HepG2 (cell line): ENCODE results near the gene BPIFB6. TPM values are rescaled to one million over a fixed set of nuclear protein-coding genes. Genes with fewer than 3 reads are reported as not detected.

Experiments used
- AKNA ChIP-seq: sonication (generic); formaldehyde crosslinking; IDR thresholded peaks from 2 replicates; pipeline ENCODE4 v1.4.0; 2020; ENCODE audit warnings: missing genetic modification reagents, borderline replicate concordance
- CEBPG ChIP-seq: IDR thresholded peaks from 2 replicates; pipeline ENCODE4 v1.6.1; 2016
- CREB3 ChIP-seq: sonication (generic); formaldehyde crosslinking; IDR thresholded peaks from 2 replicates; pipeline ENCODE4 v1.5.0; 2020; ENCODE audit warnings: missing genetic modification reagents
- HNF4A ChIP-seq: sonication (generic); formaldehyde crosslinking; IDR thresholded peaks from 2 replicates; pipeline ENCODE4 v1.4.0; 2020; ENCODE audit warnings: missing genetic modification reagents
- HOXA3 ChIP-seq: sonication (generic); formaldehyde crosslinking; IDR thresholded peaks from 2 replicates; pipeline ENCODE4 v1.5.0; 2020; ENCODE audit warnings: missing genetic modification reagents
- JUNB ChIP-seq: sonication (generic); formaldehyde crosslinking; IDR thresholded peaks from 2 replicates; pipeline ENCODE4 v1.8.0; 2022; ENCODE audit warnings: missing genetic modification reagents, mild to moderate bottlenecking, borderline replicate concordance
- LCORL ChIP-seq, 2 experiments: fragments of 450-650 bp in 1 of 2; sonication (generic) in 1 of 2; formaldehyde crosslinking in 1 of 2; IDR thresholded peaks; 2 replicates each; pipeline versions ENCODE4 v1.5.0 to v1.6.1; 2017 to 2020; ENCODE audit warnings: antibody characterized with exemption in 1 of 2, missing genetic modification reagents in 1 of 2
- MXD1 ChIP-seq: sonication (generic); formaldehyde crosslinking; IDR thresholded peaks from 2 replicates; pipeline ENCODE4 v1.4.0; 2020; ENCODE audit warnings: mild to moderate bottlenecking, missing genetic modification reagents
- PBX3 ChIP-seq: sonication (generic); formaldehyde crosslinking; IDR thresholded peaks from 2 replicates; pipeline ENCODE4 v1.8.1; 2023; ENCODE audit warnings: missing genetic modification reagents, inconsistent platforms, borderline replicate concordance
- POLR2AphosphoS5 ChIP-seq: IDR thresholded peaks from 2 replicates; pipeline ENCODE4 v1.6.1; 2012; ENCODE audit warnings: low read depth, low read length
- SNRNP70 ChIP-seq: fragments of 200-400 bp; formaldehyde crosslinking; IDR thresholded peaks from 2 replicates; pipeline ENCODE4 v1.6.1; 2017; ENCODE audit warnings: mild to moderate bottlenecking, low read depth, low read length, moderate library complexity
- TEAD3 ChIP-seq: optimal IDR thresholded peaks from 2 replicates; pipeline ENCODE3; 2016; ENCODE audit warnings: borderline replicate concordance
- ZNF10 ChIP-seq: sonication (generic); formaldehyde crosslinking; IDR thresholded peaks from 2 replicates; pipeline ENCODE4 v1.4.0; 2020; ENCODE audit warnings: mild to moderate bottlenecking, low read depth, missing genetic modification reagents, borderline replicate concordance
- ZNF432 ChIP-seq: sonication (generic); formaldehyde crosslinking; IDR thresholded peaks from 2 replicates; pipeline ENCODE4 v1.5.0; 2020; ENCODE audit warnings: missing genetic modification reagents, mild to moderate bottlenecking, borderline replicate concordance
- ZNF446 ChIP-seq: sonication (generic); formaldehyde crosslinking; IDR thresholded peaks from 2 replicates; pipeline ENCODE4 v1.5.0; 2020; ENCODE audit warnings: mild to moderate bottlenecking, missing genetic modification reagents
- ZNF704 ChIP-seq: sonication (generic); formaldehyde crosslinking; IDR thresholded peaks from 2 replicates; pipeline ENCODE4 v1.8.1; 2023; ENCODE audit warnings: mild to moderate bottlenecking, inconsistent platforms, moderate library complexity, missing genetic modification reagents, borderline replicate concordance
- ZNF770 ChIP-seq: sonication (generic); formaldehyde crosslinking; IDR thresholded peaks from 2 replicates; pipeline ENCODE4 v1.5.0; 2020; ENCODE audit warnings: mild to moderate bottlenecking, missing genetic modification reagents
- polyA plus RNA-seq, 8 experiments: library from polyadenylated mRNA; depleted of rRNA in 3 of 8; stranded (reverse) in 7 of 8; unstranded in 1 of 8; fragments of >200 nt; fragmentation: Illumina TruSeq in 4 of 8; extraction: Trizol in 4 of 8; gene quantifications; 2 replicates each; pipeline versions ENCODE4 v1.2.1 to v1.2.3, GENCODE V29; 2011 to 2016; ENCODE audit warnings: low read depth in 4 of 8, missing spikeins in 1 of 8, mixed read lengths in 1 of 8; ENCODE audit not compliant: insufficient read depth in 1 of 8
- total RNA-seq, 5 experiments: library from RNA; depleted of rRNA; stranded (reverse); fragments of >200 nt; fragmentation: Illumina TruSeq; extraction: Trizol; gene quantifications; 2 replicates each; pipeline ENCODE4 v1.2.3, GENCODE V29; 2016; ENCODE audit warnings: low read depth in 1 of 5

The BPIFB6 gene
- total and polyA plus RNA-seq, 2 of the 13 experiments (the other 11 are each of a cell fraction or from before 2014, with no cell fraction given): 0.13 to 1.7 TPM

GRCh38 chr20:33027769-33028751, 3.4 kb upstream of the BPIFB6 start (continued):
- TF ChIP-seq CEBPG (CRISPR knock-in tag): no peak
- no peak for TF ChIP-seq CREB3
- no peak for TF ChIP-seq MXD1 (CRISPR knock-in tag)
- no peak for TF ChIP-seq ZNF704 (CRISPR knock-in tag)
- TF ChIP-seq JUNB (CRISPR knock-in tag): no peak
- no peak for TF ChIP-seq TEAD3 (CRISPR knock-in tag)
- no peak for TF ChIP-seq ZNF770 (CRISPR knock-in tag)
- TF ChIP-seq ZNF10 (CRISPR knock-in tag): no peak
- TF ChIP-seq ZNF432: no peak
- no peak for TF ChIP-seq SNRNP70
- no peak for TF ChIP-seq PBX3 (CRISPR knock-in tag)
- no peak for TF ChIP-seq HNF4A
- TF ChIP-seq LCORL (IDR thresholded peaks at IDR 0.05): no peak
- no peak for TF ChIP-seq LCORL (CRISPR knock-in tag; IDR thresholded peaks at IDR 0.05)
- no peak for TF ChIP-seq ZNF446 (CRISPR knock-in tag)
- no peak for TF ChIP-seq AKNA
- no peak for TF ChIP-seq HOXA3 (CRISPR knock-in tag)
- no peak for TF ChIP-seq POLR2AphosphoS5
